ENCODE measurements around the gene PAOX. TPM values are rescaled to one million over a fixed set of nuclear protein-coding genes. Genes with fewer than 3 reads are reported as not detected.
"Not testable (repeated sequence)": the region's sequence is repeated elsewhere in the genome, so short reads cannot be mapped to it uniquely, and the experiment has no call there.

PAOX gene
- total RNA-seq, 1 donor from 2014 or later = 9.4 TPM

DNA sequence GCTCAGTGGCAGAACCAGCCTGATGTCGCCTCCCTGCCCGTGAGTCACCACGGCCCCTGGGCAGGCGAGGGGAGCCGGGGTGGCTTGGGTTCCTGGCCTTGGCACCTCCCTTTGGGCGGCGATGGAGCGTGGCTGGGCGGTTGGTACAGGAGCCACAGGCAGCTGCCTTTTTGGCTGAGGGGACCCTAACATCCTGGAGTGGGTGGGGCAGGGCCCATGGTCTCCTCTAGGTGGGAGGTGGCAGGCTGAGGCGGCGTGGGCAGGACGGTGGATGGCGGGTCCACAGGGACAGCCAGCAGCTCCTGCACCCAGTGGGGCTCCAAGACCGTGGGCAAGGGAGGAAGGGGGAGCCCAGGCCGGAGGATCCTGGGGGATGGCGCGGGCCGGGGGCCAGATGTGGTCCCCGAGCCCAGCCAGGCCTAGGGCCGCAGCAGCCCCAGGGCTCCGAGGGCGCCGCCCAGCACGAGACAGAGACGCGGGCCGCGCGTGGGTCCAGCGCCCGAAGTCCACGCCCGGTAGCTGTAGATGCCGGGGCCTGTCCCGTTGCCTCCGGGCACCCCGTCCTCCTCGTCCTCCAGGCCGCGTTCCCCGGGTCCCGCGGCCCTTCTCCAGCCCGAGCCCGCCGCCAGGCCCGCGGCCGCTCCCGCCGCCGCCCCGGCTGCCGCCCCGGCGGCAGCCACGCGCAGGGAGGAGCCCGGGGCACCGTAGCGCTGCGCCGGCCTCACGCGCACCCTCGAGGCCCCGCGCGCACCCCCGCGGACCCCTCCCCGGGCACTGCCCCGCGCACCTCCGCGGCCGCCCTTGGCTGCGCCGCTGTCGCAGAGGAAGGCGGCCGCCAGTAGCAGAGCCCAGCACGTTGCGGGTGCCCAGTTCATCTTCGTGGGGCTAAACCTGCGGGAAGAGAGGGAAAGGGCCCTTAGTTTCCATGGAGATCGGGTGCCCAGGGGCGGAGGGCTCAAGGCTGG is 44.0 kb downstream of the PAOX start:
- H3K27me3 Mint-ChIP-seq = peaks cover 4% of the 10 kb centered on the region
- no peak overlapping the region for H3K27ac Mint-ChIP-seq
- H3K4me1 Mint-ChIP-seq = no peaks in the 10 kb centered on the region
- H3K4me3 Mint-ChIP-seq = peak overlapping the region; percentile 39
- peak; percentile 57 for DNase-seq
- H3K36me3 Mint-ChIP-seq (ENCODE audit: low read depth) = peaks cover 9% of the 10 kb centered on the region
- intact Hi-C loops (cut with micrococcal nuclease) = no loop called here
- no peaks in the 10 kb centered on the region for H3K9me3 Mint-ChIP-seq

DNA sequence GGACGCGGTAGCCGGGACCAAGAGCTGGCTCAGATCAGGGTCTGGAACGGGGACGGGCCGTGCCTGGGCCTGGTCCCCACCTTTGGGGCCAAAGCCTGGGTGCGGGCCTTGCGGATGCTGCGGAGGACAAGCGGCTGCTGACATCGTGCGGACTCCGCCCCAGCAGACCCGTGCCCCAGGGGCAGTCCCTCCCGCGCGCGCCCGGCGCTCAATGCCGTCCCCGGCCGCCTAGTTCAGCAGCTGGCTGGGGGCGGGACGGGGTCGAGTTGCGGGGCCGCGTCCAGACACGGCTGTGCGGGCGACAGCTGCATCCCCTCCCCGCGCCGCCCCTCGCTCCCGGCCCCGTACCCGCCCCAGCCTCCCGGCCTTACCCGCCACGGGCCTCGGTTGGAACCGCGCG is 45.0 kb downstream of the PAOX start:
- DNase-seq; H3K4me1 Mint-ChIP-seq; H3K4me3 Mint-ChIP-seq; H3K27me3 Mint-ChIP-seq; H3K36me3 Mint-ChIP-seq (ENCODE audit: low read depth); intact Hi-C loops (cut with micrococcal nuclease); H3K27ac Mint-ChIP-seq; H3K9me3 Mint-ChIP-seq: not testable (repeated sequence)

GRCh38 chr10:133424601-133425000 is 45.5 kb downstream of the PAOX start, which contains the start of gene SPRN:
Gene SPRN (minus strand): TSS chr10:133424625. CDS start chr10:133423681, 944 bp downstream.
- H3K27ac Mint-ChIP-seq; DNase-seq; H3K36me3 Mint-ChIP-seq (ENCODE audit: low read depth); intact Hi-C loops (cut with micrococcal nuclease); H3K4me1 Mint-ChIP-seq; H3K9me3 Mint-ChIP-seq: not testable (repeated sequence)
- Mint-ChIP-seq H3K27me3 (peaks cover 10% of the 10 kb centered on the region), H3K4me3 (peak within 1 kb of the TSS; percentile 39)

GRCh38 chr10:133429571-133429970 is 50.5 kb downstream of the PAOX start:
- H3K9me3 Mint-ChIP-seq, H3K4me3 Mint-ChIP-seq: not testable (repeated sequence)

GRCh38 chr10:133431888-133432613 is 53.0 kb downstream of the PAOX start:
- H3K4me1 Mint-ChIP-seq; H3K27ac Mint-ChIP-seq; DNase-seq; H3K9me3 Mint-ChIP-seq; H3K36me3 Mint-ChIP-seq (ENCODE audit: low read depth); intact Hi-C loops (cut with micrococcal nuclease); H3K4me3 Mint-ChIP-seq: not testable (repeated sequence)
- H3K27me3 Mint-ChIP-seq = peaks cover 11% of the 10 kb centered on the region

More at GRCh38 chr10:133429571-133429970, 50.5 kb downstream of the PAOX start:
- intact Hi-C loops (cut with micrococcal nuclease); H3K27ac Mint-ChIP-seq; H3K4me1 Mint-ChIP-seq; H3K36me3 Mint-ChIP-seq (ENCODE audit: low read depth); DNase-seq; H3K27me3 Mint-ChIP-seq: not testable (repeated sequence)

- H3K9me3 Mint-ChIP-seq; H3K4me1 Mint-ChIP-seq; intact Hi-C loops (cut with micrococcal nuclease); DNase-seq; H3K27ac Mint-ChIP-seq; H3K36me3 Mint-ChIP-seq (ENCODE audit: low read depth); H3K4me3 Mint-ChIP-seq: not testable (repeated sequence)
- H3K27me3 Mint-ChIP-seq = peaks cover 15% of the 10 kb centered on the region
Observed at GRCh38 chr10:133432789-133433188, 53.7 kb downstream of the PAOX start.

GRCh38 chr10:133438711-133439273 is 59.7 kb downstream of the PAOX start:
- peak; percentile 76 for DNase-seq
- Mint-ChIP-seq H3K27me3 (peaks cover 9% of the 10 kb centered on the region), H3K4me1 (peaks cover 14% of the 10 kb centered on the region), H3K36me3 (ENCODE audit: low read depth) (no peaks in the 10 kb centered on the region), H3K9me3 (no peaks in the 10 kb centered on the region), H3K27ac (no peak overlapping the region), H3K4me3 (no peak overlapping the region)
- intact Hi-C loops (cut with micrococcal nuclease) = loop anchor here (2.0 kb wide), 1 partner anchor 82 kb away; no protein-coding TSS in a partner anchor

DNA sequence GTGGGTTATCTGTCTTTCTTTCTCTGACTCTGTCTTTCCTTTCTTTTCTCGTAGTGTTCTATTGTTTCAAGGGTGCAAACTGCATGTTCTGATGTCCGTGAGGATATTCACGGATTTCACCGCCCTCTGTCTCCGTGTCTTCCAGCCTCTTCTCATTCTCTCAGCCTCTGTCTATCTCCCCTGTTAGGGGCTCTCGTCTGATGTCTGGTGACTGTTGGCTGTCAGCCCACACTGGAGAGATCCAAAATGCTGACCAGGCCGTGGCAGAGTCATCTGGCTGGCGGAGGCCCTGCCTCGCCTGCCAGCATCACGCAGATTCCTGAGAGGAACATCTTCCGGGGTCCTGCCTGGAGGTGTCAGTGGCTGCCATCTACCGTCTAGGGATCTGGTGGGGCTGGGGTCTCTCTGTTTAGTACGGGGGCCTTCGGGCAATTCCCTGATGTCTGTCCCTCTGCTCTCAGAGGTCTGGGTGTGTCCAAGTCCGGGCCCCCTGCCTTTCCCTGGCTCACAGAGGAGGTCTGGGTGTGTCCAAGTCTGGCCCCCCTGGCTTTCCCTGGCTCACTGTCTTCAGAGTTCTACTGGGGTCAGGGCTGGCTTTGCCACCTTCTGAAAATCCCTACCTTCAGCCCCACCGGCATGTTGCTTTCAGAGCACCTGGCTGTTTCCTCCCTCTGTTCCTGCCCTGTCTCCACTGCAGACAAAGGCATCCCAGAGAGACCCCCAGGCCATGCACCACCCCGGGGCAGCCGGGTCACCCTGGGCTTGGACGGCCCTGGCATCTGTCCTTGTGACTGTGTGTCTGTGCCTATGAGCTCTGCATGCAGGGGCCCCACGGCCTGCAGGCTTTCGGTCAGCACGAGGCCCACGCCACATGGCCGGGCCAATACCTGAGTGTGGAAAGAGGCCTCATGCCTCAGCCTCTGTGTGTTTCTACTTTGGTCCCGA is 60.7 kb downstream of the PAOX start:
- no peak overlapping the region for H3K27ac Mint-ChIP-seq
- H3K4me3 Mint-ChIP-seq = no peak overlapping the region
- no peaks in the 10 kb centered on the region for H3K9me3 Mint-ChIP-seq
- peaks cover 9% of the 10 kb centered on the region for H3K27me3 Mint-ChIP-seq
- no peak for DNase-seq
- peaks cover 14% of the 10 kb centered on the region for H3K4me1 Mint-ChIP-seq
- no peaks in the 10 kb centered on the region for H3K36me3 Mint-ChIP-seq (ENCODE audit: low read depth)
- intact Hi-C loops (cut with micrococcal nuclease) = loop anchor here (2.0 to 10.0 kb wide), 2 partner anchors 55 to 81 kb away; no protein-coding TSS in a partner anchor

- H3K9me3 Mint-ChIP-seq = no peaks in the 10 kb centered on the region
- H3K27ac Mint-ChIP-seq = no peak overlapping the region
- DNase-seq = no peak
- intact Hi-C loops (cut with micrococcal nuclease) = loop anchor here (10.0 kb wide), 1 partner anchor 54 kb away; no protein-coding TSS in a partner anchor
- H3K27me3 Mint-ChIP-seq = peaks cover 9% of the 10 kb centered on the region
- H3K4me1 Mint-ChIP-seq = peaks cover 14% of the 10 kb centered on the region
- H3K4me3 Mint-ChIP-seq = no peak overlapping the region
- peaks cover 3% of the 10 kb centered on the region for H3K36me3 Mint-ChIP-seq (ENCODE audit: low read depth)
Observed at GRCh38 chr10:133440633-133441285, 61.7 kb downstream of the PAOX start.

Other genes with a start within 250 kb of the PAOX start
- 0.19 and 0.21 TPM in 2 replicates for gene KNDC1, start 219.0 kb upstream of the PAOX start, total RNA-seq
- gene UTF1, start 149.0 kb upstream of the PAOX start, total RNA-seq = 0.17 and 0.19 TPM in 2 replicates
- not detected in 2 replicates for gene VENTX, start 141.4 kb upstream of the PAOX start, total RNA-seq
- 143 and 165 TPM in 2 replicates for gene ADAM8, start 102.4 kb upstream of the PAOX start, total RNA-seq
- gene TUBGCP2, start 70.4 kb upstream of the PAOX start, total RNA-seq = 65.3 and 70.6 TPM in 2 replicates
- 83.8 and 87.2 TPM in 2 replicates for gene ZNF511, start 70.3 kb upstream of the PAOX start, total RNA-seq
- gene CALY, start 42.4 kb upstream of the PAOX start, total RNA-seq = not detected in 2 replicates
- gene PRAP1, start 31.9 kb upstream of the PAOX start, total RNA-seq = not detected in 2 replicates
- 43.6 and 46.6 TPM in 2 replicates for gene FUOM, start 21.2 kb upstream of the PAOX start, total RNA-seq
- gene ECHS1, start 5.9 kb upstream of the PAOX start, total RNA-seq = 64.3 and 66.3 TPM in 2 replicates
- 66.8 and 68.1 TPM in 2 replicates for gene MTG1, start 14.9 kb downstream of the PAOX start, total RNA-seq
- gene SPRN, start 45.4 kb downstream of the PAOX start, total RNA-seq = not detected in 2 replicates
- gene SCART1, start 74.7 kb downstream of the PAOX start, total RNA-seq = 0.76 and 0.77 TPM in 2 replicates
- 0.33 and 0.40 TPM in 2 replicates for gene CYP2E1, start 148.1 kb downstream of the PAOX start, total RNA-seq
- 0.37 and 0.38 TPM in 2 replicates for gene SYCE1, start 186.3 kb downstream of the PAOX start, total RNA-seq
- gene FRG2B, start 247.5 kb downstream of the PAOX start, total RNA-seq = not detected in 2 replicates

All from activated CD4-positive, alpha-beta T cell treated with anti-CD3 and anti-CD28 coated beads, Interleukin-2, amount 10 ng/mL, durations not matched to agents 24 days and 14 days (primary cell).